Measurements from ENCODE around the gene SFTPA2.
"Not testable (repeated sequence)": the region's sequence is repeated elsewhere in the genome, so short reads cannot be mapped to it uniquely, and the experiment has no call there.

SFTPA2 gene

DNA sequence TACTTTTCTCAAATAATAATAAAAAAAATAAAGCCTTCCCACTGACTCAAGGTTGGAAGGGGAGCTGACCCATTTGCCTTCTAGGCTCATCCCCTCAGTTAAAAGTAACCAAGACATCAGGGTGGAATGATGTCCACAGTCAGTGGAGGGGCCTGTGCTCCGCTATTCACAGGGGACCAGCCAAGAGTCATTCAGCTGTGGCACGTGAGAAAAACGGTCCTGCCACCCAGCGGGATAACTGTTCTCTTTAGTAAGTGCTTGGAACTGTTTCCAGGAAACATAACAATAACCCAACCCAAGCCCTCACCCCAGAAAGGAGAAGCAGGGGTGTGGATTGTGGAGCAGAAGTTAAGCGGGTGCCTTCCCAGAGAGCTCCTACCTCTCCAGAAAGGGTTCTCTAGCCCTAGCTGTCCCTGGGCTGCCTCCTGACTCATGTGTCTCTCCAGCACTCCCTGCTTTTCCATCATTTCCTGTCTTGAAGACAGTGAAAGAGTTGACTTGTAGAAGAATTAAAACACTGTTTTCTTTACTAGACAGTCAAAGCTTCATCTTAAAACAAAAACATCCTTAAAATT lies 50.2 kb downstream of the SFTPA2 start:
- peak; percentile 29 to 46 for DNase-seq

DNA sequence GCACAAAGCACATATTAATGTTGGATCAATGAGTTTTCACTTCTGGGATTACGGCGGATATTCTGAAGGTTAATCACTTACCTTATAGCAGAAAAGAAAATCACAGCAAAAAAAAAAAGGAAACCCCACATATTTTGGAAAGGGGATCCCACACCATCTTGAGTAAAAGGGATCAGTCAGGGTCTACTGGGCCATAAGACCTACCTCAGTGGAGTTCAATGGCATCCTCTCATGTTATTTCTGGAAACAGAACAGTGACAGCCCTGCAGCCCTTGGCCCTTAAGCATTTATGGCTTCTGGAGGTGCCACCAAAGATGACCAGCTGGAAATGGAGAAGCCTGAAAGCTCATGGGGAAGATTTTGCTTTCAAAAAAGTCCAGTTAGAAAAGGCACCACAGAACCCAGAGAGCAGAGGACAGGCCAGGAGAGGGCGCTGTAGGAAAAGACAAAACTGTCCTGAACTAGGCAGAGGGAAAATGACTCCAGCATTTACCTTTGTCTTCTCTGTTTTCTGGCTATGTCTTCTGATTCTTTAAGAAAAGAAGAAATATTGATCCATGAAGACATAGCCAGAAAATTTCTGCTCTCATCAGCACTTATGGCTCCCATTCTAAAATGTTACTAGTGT lies 50.8 kb downstream of the SFTPA2 start:
- DNase-seq = not testable (repeated sequence)

DNA sequence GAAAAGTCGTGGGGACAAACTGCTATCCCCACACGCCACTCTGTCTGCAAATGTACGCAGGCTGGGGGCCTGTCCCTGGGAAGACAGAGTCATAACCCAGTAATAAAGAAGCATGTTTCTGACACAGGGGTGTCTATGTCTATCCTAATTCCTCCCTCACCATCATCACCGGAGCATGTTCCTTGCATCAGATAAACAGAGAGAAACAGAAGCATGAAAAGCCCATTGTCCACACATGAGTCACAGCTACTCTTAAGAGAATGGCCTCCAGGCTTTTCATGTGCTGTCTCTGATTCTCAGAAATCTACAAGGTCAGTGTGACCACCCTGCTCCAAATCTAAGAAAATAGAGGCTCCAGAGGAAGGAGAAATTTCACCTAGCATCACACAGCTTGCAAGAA lies 52.0 kb downstream of the SFTPA2 start:
- DNase-seq = not testable (repeated sequence)

DNA sequence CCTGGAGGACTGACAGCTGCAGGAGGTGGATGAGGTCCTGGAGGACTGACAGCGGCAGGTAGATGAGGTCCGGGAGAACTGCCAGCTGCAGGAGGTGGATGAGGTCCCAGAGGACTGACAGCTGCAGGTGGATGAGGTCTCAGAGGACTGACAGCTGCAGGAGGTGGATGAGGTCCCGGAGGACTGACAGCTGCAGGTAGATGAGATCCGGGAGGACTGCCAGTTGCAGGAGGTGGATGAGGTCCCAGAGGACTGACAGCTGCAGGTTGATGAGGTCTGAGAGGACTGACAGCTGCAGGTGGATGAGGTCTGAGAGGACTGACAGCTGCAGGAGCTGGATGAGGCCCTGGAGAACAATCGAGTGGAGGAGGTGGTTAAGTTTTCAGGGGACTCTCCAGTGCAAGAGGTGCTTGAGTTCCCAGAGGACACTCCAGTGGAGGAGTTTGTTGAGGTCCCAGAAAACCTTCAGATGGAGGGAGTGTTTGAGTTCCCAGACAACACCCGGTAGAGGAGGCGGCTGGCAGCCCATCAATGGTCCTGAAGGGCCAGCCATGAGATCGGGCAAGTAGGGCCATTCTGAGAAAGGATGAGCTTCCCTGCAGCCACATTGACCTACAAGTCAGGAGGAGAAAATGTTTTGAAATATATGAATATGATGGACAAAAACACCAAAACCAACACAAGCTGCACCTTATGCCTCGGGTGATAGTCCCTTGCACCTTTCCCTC lies 52.6 kb downstream of the SFTPA2 start:
- DNase-seq = no peak

Data from inflammatory macrophage treated with lipopolysaccharide for 1 hour (primary cell).